Neuron (in vitro differentiated cells): Measurements from ENCODE around the gene CCDC149.

Experiments
- H2AFZ ChIP-seq: one replicate; pipeline ENCODE4 v1.6.1; 2013; ENCODE audit warnings: low read depth, mild to moderate bottlenecking, inconsistent platforms, low read length, moderate library complexity
- H3K27me3 ChIP-seq: one replicate; pipeline ENCODE4 v1.6.1; 2013; ENCODE audit warnings: low read length; ENCODE audit not compliant: insufficient read depth
- H3K36me3 ChIP-seq: one replicate; pipeline ENCODE4 v1.6.1; 2013; ENCODE audit warnings: low read length; ENCODE audit not compliant: insufficient read depth
- H3K4me1 ChIP-seq: one replicate; pipeline ENCODE4 v1.6.1; 2013; ENCODE audit warnings: low read length; ENCODE audit not compliant: insufficient read depth
- H3K4me3 ChIP-seq: 2 replicates; pipeline ENCODE4 v1.5.1; 2013; ENCODE audit warnings: mild to moderate bottlenecking, low read length, moderate library complexity
- H3K9me3 ChIP-seq: one replicate; pipeline ENCODE4 v1.6.1; 2013; ENCODE audit warnings: low read length

Gene CCDC149

DNA sequence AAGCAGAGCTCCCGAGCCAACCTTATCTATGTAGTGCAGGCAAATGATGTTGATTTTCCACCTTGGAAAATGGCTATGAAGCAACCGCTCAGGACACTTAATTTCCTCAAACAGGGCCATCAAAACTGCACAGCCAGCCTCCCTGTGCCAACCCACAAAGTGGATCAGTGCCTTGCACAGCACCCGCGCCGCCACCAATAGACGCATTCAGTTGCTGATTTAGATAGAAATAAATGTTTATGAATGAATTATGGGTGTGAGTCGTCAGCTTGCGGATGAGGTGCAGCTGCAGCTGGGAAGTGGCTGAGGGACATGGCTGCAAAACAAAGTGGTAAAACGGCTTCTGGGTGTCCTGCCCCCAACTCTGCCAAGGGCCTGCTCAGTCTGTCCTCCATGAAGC, 70.5 kb downstream of the CCDC149 start:
- Histone ChIP-seq H3K27me3 (no peaks in the 10 kb centered on the region), H3K4me3 (no peak overlapping the region), H3K36me3 (no peaks in the 10 kb centered on the region), H3K9me3 (peaks cover 1% of the 10 kb centered on the region), H3K4me1 (no peaks in the 10 kb centered on the region), H2AFZ (no peak overlapping the region)

DNA sequence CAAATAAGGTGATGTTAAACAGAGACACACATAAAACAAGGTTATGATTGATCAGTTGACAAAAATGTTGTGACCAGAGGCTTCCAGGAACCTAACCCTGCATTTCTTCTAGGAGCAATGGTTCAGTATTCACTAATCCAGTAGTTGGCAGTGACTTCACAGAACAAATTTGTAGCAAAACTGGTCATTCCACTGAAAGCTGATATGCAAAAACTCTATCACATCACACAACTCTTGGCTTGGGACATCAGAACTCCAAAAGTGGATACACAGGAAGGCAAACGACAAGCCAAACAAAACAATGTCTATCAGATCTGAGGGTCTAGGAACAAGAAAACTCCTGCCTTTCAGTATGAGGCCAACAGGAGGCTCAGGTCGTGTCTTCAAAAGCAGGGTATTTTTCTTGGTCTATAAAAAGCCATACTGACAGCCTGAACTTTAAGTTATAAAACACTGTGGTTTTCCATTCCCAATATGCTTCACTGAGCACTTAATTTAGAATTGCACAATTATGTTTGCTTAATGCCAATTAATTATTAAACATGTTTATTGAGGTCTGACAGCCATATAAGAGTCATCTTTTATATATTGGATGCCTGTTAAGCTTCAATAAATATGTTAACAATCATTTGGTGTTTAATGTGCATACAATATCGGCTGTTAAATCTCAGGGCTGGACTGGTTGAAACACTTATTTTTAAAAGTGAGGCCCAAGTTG, 71.9 kb downstream of the CCDC149 start:
- Histone ChIP-seq H2AFZ (no peak overlapping the region), H3K36me3 (no peaks in the 10 kb centered on the region), H3K4me3 (no peak overlapping the region), H3K4me1 (no peaks in the 10 kb centered on the region), H3K27me3 (no peaks in the 10 kb centered on the region), H3K9me3 (peaks cover 1% of the 10 kb centered on the region)

DNA sequence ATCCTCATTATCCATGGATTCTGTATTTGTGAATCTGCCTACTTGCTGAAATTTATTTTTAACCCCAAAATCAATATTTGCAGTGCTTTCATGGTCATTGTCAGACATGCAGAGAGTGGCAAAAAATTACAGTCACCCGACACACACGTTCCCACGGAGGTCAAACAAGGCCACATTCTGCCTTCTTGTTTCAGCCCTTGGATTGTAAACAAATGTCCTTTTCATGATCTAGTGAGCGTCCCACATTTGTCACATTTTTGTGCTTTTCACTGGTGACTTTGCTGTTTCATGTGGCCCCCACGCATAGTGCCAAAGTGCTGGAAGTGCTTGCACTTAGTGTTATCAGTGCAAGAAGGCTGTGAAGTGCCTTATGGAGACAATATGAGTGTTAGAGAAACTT, 72.5 kb downstream of the CCDC149 start:
- no peaks in the 10 kb centered on the region for H3K4me1 ChIP-seq
- H3K9me3 ChIP-seq: peaks cover 1% of the 10 kb centered on the region
- H2AFZ ChIP-seq: no peak overlapping the region
- no peaks in the 10 kb centered on the region for H3K27me3 ChIP-seq
- no peak overlapping the region for H3K4me3 ChIP-seq
- H3K36me3 ChIP-seq: no peaks in the 10 kb centered on the region

DNA sequence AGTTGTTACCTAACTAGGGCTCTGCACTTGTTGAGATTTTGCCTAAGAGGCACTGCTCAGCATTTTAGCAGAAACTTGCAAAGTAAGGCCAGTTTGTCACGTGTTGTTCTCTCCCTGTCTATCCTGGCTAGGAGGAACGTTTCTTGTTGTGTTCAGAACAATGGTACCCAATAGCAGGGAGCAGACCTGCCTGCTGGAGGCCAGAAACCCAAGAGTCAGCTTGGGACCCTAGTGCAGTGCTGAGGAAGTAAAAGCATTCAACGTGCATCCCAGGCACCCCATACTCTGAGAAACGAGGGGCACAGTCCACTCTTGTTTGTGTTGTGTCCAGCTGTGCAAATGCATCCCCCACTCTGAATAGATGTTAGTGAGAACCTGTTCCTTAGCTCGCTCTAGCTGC, 75.1 kb downstream of the CCDC149 start:
- H3K9me3 ChIP-seq: peaks cover 1% of the 10 kb centered on the region
- H3K4me3 ChIP-seq: no peak overlapping the region
- H3K36me3 ChIP-seq: no peaks in the 10 kb centered on the region
- no peak overlapping the region for H2AFZ ChIP-seq
- no peaks in the 10 kb centered on the region for H3K4me1 ChIP-seq
- no peaks in the 10 kb centered on the region for H3K27me3 ChIP-seq

DNA sequence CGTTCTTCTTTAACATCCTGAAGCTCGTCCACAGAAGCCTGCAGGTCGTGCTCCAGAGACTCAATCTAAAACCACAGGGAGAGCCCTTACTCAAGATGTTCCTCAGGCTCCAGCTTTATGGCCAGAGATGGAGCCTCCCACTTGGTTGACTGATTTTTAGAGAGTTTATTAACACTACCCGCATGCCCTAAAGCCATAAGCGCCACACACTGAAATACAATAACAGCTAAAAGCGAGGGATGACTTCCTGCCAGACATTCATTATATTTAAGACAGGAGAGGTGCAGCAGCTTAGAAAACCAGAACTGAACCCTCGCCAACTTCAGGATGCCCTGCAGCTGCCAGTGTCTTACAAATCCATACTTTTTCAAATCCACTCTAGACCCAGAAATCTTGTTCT, 75.5 kb downstream of the CCDC149 start:
- no peaks in the 10 kb centered on the region for H3K4me1 ChIP-seq
- no peaks in the 10 kb centered on the region for H3K27me3 ChIP-seq
- no peak overlapping the region for H3K4me3 ChIP-seq
- H3K36me3 ChIP-seq: no peaks in the 10 kb centered on the region
- H2AFZ ChIP-seq: no peak overlapping the region
- peaks cover 1% of the 10 kb centered on the region for H3K9me3 ChIP-seq

DNA sequence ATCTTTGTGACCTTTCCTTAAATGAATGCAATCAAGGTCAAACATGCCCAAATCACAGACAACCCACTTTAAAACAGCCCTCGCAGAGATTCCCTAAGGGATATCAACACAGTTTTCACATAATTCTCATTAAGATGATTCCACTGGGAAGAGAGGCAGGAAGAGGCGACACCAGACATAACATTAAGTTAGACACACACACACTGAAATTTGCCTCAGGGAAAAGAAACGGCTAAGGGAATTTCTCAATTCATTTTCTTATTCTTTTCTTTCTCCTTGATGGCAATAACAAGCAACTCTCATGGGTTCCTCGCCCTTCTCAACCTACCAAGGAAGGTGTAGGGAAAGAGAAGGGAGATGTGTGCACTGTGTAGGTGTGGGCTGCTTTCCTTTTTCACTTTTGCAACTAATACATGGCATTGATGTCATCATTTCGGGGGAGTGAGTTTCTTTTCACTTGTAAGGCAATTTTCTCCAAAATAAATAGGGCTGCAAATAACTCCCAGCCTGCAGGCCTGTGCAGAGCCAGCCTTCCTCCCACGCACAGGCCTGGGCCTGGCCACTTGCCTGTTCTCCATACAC, 76.1 kb downstream of the CCDC149 start:
- no peaks in the 10 kb centered on the region for H3K4me1 ChIP-seq
- no peak overlapping the region for H3K4me3 ChIP-seq
- no peaks in the 10 kb centered on the region for H3K27me3 ChIP-seq
- H2AFZ ChIP-seq: no peak overlapping the region
- peaks cover 1% of the 10 kb centered on the region for H3K9me3 ChIP-seq
- H3K36me3 ChIP-seq: no peaks in the 10 kb centered on the region

DNA sequence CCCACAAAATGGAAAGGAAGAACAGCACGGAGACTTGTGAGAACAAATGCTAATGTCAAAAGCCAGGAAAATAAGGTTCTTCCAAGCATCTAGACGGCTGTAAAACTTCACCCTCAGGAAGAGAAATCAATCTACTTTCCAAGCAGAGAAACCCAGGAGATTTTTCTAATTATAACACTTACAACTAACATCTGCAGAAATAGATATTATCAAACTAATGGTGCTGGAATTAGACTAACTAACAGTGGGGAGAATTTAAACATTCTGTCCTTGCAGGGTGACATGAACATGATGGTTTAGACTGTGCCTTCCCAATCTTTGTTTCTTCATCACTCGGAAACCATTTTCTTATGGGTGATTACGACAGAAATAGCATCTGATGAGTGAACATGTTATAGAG, 77.1 kb downstream of the CCDC149 start:
- no peak overlapping the region for H3K4me3 ChIP-seq
- peaks cover 4% of the 10 kb centered on the region for H3K36me3 ChIP-seq
- no peaks in the 10 kb centered on the region for H3K4me1 ChIP-seq
- H3K9me3 ChIP-seq: peaks cover 1% of the 10 kb centered on the region
- H3K27me3 ChIP-seq: no peaks in the 10 kb centered on the region
- H2AFZ ChIP-seq: no peak overlapping the region

DNA sequence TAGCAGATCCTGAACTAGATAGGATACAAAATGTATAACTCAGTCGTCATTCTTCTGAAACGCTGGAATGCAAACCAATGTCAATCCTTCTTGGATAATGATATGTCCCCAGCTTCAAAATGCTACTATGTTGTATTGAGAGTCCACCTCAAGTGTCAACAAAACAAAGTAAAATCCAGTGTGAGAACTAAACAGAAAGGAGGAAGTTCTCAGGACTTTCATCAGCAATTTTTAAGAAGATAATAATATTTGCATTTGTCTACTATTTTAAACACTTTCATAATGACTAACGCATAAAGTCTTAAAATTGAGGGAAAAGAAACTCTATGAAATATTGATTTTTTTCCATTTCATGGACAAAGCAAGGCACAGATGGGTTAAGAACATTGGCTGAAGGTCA, 81.2 kb downstream of the CCDC149 start:
- peaks cover 4% of the 10 kb centered on the region for H3K36me3 ChIP-seq
- H3K9me3 ChIP-seq: no peaks in the 10 kb centered on the region
- H3K27me3 ChIP-seq: no peaks in the 10 kb centered on the region
- no peak overlapping the region for H2AFZ ChIP-seq
- H3K4me3 ChIP-seq: no peak overlapping the region
- no peaks in the 10 kb centered on the region for H3K4me1 ChIP-seq

DNA sequence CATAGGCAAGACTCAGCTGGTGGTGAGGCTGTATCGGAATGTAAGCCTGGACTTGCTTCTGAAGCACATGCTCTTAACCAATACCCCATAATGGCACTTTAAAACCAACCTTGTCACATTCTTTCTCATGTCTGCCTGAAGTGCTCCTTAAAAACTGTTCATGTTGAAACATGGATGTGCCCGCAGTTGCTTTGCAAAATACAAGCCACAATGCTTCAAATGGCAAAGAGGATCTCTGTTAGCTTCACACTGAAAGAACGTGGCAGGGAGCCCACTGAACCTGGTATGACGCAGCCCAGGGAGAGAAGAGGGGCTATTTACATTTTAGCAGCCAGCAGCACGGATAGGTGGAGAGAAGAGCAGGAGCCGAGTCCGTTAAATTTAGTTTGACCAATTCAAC, 88.1 kb downstream of the CCDC149 start:
- H3K4me1 ChIP-seq: no peaks in the 10 kb centered on the region
- no peaks in the 10 kb centered on the region for H3K36me3 ChIP-seq
- H3K27me3 ChIP-seq: no peaks in the 10 kb centered on the region
- no peaks in the 10 kb centered on the region for H3K9me3 ChIP-seq
- no peak overlapping the region for H3K4me3 ChIP-seq
- H2AFZ ChIP-seq: no peak overlapping the region

DNA sequence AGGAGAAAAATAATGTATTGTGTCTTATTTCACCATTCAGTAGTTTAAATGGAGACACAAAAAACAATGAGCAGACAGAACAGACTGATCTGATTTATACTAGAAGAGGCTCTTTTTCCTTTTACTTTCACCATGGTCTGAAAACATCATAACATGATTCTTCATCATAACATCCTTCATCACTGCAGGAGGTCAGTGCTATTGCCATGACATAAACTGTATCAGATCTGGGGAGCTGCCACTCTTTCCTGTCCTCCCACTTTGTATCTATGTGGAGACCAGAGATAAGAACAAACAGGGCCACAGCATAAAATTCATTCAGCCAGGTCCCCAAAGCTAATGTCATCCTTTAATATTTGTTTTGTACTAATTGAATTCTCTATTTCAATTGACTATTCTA, 92.3 kb downstream of the CCDC149 start:
- Histone ChIP-seq H3K27me3 (no peaks in the 10 kb centered on the region), H3K36me3 (no peaks in the 10 kb centered on the region), H3K4me1 (no peaks in the 10 kb centered on the region), H3K4me3 (no peak overlapping the region), H3K9me3 (no peaks in the 10 kb centered on the region), H2AFZ (no peak overlapping the region)

DNA sequence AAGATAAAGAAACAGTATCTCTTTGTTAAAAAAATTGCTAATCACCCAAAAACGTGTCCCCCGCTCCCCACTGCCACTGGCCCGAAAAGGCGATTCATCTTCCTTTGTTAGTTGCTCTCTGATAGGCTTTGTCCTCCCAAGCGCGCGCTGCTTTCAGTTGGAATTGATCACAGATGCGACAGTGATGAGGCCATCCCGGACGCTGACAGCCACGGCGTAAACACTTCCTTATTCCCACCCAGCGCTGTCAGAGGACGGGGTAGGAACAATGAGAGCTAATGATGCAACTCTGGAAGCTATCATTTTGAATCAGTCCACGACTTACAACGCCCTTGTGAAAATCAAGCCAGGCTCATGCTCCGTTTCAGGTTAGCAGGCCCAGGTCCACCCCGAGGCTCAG, 96.0 kb downstream of the CCDC149 start:
- Histone ChIP-seq H3K4me1 (no peaks in the 10 kb centered on the region), H3K9me3 (peaks cover 1% of the 10 kb centered on the region), H3K27me3 (no peaks in the 10 kb centered on the region), H3K4me3 (no peak overlapping the region), H2AFZ (no peak overlapping the region), H3K36me3 (no peaks in the 10 kb centered on the region)

DNA sequence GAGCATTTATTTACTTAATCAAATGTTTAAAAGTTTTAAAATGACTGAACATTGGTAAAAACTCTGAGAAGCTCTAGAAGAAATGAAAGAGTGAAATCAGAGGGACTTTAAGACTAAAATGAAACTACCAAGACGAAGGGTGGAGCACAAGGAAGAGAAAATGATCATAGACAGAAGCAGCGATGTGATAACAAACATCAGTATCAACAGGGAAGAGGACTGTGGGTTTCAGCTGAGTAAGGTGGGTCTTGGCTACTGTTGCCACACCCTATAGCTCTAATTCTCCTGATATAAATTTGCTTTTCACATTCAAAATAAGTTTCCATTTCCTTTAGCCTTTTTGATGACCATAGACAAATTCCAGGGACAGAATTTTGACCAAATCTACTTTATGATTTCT, 99.1 kb downstream of the CCDC149 start:
- Histone ChIP-seq H3K9me3 (peaks cover 2% of the 10 kb centered on the region), H3K4me3 (no peak overlapping the region), H3K4me1 (no peaks in the 10 kb centered on the region), H3K27me3 (no peaks in the 10 kb centered on the region), H2AFZ (no peak overlapping the region), H3K36me3 (no peaks in the 10 kb centered on the region)

DNA sequence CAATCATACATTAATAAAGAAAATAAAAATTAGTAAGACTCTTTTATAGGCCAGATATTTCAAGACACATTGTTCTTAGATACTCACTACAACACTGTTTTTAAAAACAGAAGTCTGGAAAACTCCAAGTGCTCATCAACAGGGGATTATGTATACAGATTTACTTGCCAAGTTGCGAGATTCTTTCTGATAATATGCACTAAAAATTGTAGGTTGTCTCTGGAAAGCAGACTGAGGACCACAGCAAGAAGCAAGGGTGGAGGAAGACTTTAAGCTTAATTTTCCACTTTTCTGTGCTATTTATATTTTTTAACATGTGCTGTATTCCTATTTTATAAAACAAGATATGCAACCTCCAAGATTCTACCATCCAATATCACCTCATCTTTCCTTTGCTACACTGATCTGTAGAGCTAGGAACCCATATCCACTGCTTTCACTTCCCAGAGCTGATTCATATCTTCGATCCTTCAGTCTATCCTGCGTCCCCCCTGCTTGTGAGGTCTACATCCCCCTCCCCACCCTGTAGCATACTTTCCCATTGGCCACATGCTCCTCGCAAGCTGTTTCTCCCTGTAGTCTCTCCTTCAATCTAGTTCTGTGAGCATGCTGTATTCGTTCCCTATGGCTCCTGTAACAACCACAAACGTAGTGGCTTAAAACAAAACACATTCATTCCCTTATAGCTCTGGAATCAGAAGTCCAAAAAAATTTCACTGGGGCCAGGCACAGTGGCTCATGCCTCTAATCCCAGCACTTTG, 101.8 kb downstream of the CCDC149 start:
- Histone ChIP-seq H3K4me3 (no peak overlapping the region), H3K36me3 (no peaks in the 10 kb centered on the region), H3K9me3 (peaks cover 2% of the 10 kb centered on the region), H3K27me3 (no peaks in the 10 kb centered on the region), H2AFZ (no peak overlapping the region), H3K4me1 (no peaks in the 10 kb centered on the region)
